Activated T-helper 17 cell treated with anti-CD3 and anti-CD28 coated beads, Interleukin-2, amount 50 U/mL, for 72 hours (primary cell): ENCODE data around the gene SMAD2. TPM values are rescaled to one million over a fixed set of nuclear protein-coding genes. Genes with fewer than 3 reads are reported as not detected.
A peak's percentile ranks its signal among the peaks of the same experiment; 100 is the strongest.

Experiments
- ATAC-seq: fragments of 150-1000 bp; cut with Tn5 transposase; replicated peaks from 2 replicates; pipeline ENCODE4 v1.10.0; 2021; ENCODE audit warnings: mild to moderate bottlenecking, moderate library complexity
- H3K27ac Mint-ChIP-seq: one replicate; pipeline ENCODE4 v1.8.0; 2022; ENCODE audit warnings: mixed read lengths
- H3K27me3 Mint-ChIP-seq: one replicate; pipeline ENCODE4 v1.8.0; 2022; ENCODE audit warnings: mixed read lengths
- H3K36me3 Mint-ChIP-seq: one replicate; pipeline ENCODE4 v1.8.0; 2022; ENCODE audit warnings: low read depth, mild to moderate bottlenecking, mixed read lengths
- H3K4me1 Mint-ChIP-seq: one replicate; pipeline ENCODE4 v1.8.0; 2022; ENCODE audit warnings: mixed read lengths
- H3K4me3 Mint-ChIP-seq: one replicate; pipeline ENCODE4 v1.8.0; 2022; ENCODE audit warnings: mild to moderate bottlenecking, mixed read lengths
- H3K9me3 Mint-ChIP-seq: one replicate; pipeline ENCODE4 v1.8.0; 2022; ENCODE audit warnings: mixed read lengths
- total RNA-seq, 2 donors: library from RNA; stranded (reverse); gene quantifications; one replicate each; pipeline ENCODE4 v1.2.3, GENCODE V29; 2022

SMAD2 gene
- total RNA-seq, 2 donors from 2014 or later: 97.2 to 170 TPM

GRCh38 chr18:47895565-47896250 is 34.8 kb downstream of the SMAD2 start:
- H3K27me3 Mint-ChIP-seq: no peaks in the 10 kb centered on the region
- peak overlapping the region; percentile 64 for H3K27ac Mint-ChIP-seq
- peaks cover 48% of the 10 kb centered on the region for H3K4me1 Mint-ChIP-seq
- ATAC-seq: peak; percentile 31
- H3K9me3 Mint-ChIP-seq: no peaks in the 10 kb centered on the region
- H3K4me3 Mint-ChIP-seq: no peak overlapping the region
- peaks cover 80% of the 10 kb centered on the region for H3K36me3 Mint-ChIP-seq

- Mint-ChIP-seq H3K27ac (peak overlapping the region; percentile 64), H3K4me3 (no peak overlapping the region), H3K9me3 (no peaks in the 10 kb centered on the region), H3K27me3 (no peaks in the 10 kb centered on the region), H3K36me3 (peaks cover 91% of the 10 kb centered on the region), H3K4me1 (peaks cover 33% of the 10 kb centered on the region)
- no peak for ATAC-seq
Observed at GRCh38 chr18:47893939-47894699, 36.3 kb downstream of the SMAD2 start.

GRCh38 chr18:47893047-47893446 is 37.4 kb downstream of the SMAD2 start:
- Mint-ChIP-seq H3K27me3 (no peaks in the 10 kb centered on the region), H3K4me1 (peaks cover 32% of the 10 kb centered on the region), H3K27ac (no peak overlapping the region), H3K9me3 (no peaks in the 10 kb centered on the region), H3K4me3 (no peak overlapping the region), H3K36me3 (peaks cover 94% of the 10 kb centered on the region)
- no peak for ATAC-seq

DNA sequence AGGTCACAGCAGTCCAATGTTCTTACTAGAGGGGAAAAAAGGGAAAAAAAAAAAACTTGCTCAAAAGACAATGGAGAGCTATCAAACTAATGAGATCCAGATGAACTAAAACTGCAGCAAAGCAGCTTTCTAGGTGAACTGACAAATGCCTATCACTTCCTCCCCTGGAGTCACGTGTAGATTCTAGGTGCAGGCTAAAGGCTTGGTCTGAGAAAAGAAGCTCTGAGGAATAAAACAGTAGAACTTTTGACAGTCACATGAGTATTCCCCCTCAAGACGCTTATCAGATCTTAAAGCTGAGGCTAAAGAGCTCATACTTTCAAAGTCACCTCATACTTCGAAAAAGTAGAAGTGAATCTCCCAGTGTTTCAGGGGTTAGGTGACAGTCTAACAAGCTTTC is 42.3 kb downstream of the SMAD2 start:
- Mint-ChIP-seq H3K4me1 (peaks cover 42% of the 10 kb centered on the region), H3K27me3 (no peaks in the 10 kb centered on the region), H3K9me3 (no peaks in the 10 kb centered on the region), H3K36me3 (peaks cover 94% of the 10 kb centered on the region), H3K27ac (no peak overlapping the region), H3K4me3 (no peak overlapping the region)
- no peak for ATAC-seq

DNA sequence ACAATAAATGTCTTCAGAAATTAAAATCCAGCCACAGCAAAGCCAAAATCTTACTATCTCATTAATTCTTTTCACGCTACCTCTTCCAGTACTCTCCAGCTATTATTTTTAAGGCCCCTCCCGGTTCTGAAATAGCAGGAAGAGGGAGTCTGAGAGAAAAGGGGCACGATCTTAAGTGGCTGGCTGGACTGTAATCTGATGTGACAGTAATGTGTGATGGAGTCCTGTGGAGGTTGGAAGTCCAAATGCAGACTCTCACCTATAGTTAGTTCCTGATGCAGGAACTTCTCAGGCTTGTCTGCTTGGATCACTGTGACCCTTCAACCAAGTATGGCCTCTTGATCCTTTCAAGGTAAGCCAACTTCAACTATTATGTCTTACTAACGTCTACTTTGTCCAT is 43.2 kb downstream of the SMAD2 start:
- Mint-ChIP-seq H3K4me3 (no peak overlapping the region), H3K27ac (no peak overlapping the region), H3K9me3 (no peaks in the 10 kb centered on the region), H3K4me1 (peaks cover 42% of the 10 kb centered on the region), H3K27me3 (no peaks in the 10 kb centered on the region), H3K36me3 (peaks cover 94% of the 10 kb centered on the region)
- no peak for ATAC-seq

- ATAC-seq: peak; percentile 93
Observed at GRCh38 chr18:47883771-47884413, 46.6 kb downstream of the SMAD2 start.

GRCh38 chr18:47882641-47883040 is 47.8 kb downstream of the SMAD2 start:
- H3K4me1 Mint-ChIP-seq: peaks cover 42% of the 10 kb centered on the region
- no peak overlapping the region for H3K4me3 Mint-ChIP-seq
- no peaks in the 10 kb centered on the region for H3K9me3 Mint-ChIP-seq
- no peak for ATAC-seq
- H3K27me3 Mint-ChIP-seq: no peaks in the 10 kb centered on the region
- H3K36me3 Mint-ChIP-seq: peaks cover 85% of the 10 kb centered on the region
- H3K27ac Mint-ChIP-seq: no peak overlapping the region

More at GRCh38 chr18:47883771-47884413, 46.6 kb downstream of the SMAD2 start:
- Mint-ChIP-seq H3K9me3 (no peaks in the 10 kb centered on the region), H3K27me3 (no peaks in the 10 kb centered on the region), H3K4me1 (peaks cover 45% of the 10 kb centered on the region), H3K27ac (peak overlapping the region; percentile 79), H3K4me3 (peak overlapping the region; percentile 4), H3K36me3 (peaks cover 89% of the 10 kb centered on the region)

DNA sequence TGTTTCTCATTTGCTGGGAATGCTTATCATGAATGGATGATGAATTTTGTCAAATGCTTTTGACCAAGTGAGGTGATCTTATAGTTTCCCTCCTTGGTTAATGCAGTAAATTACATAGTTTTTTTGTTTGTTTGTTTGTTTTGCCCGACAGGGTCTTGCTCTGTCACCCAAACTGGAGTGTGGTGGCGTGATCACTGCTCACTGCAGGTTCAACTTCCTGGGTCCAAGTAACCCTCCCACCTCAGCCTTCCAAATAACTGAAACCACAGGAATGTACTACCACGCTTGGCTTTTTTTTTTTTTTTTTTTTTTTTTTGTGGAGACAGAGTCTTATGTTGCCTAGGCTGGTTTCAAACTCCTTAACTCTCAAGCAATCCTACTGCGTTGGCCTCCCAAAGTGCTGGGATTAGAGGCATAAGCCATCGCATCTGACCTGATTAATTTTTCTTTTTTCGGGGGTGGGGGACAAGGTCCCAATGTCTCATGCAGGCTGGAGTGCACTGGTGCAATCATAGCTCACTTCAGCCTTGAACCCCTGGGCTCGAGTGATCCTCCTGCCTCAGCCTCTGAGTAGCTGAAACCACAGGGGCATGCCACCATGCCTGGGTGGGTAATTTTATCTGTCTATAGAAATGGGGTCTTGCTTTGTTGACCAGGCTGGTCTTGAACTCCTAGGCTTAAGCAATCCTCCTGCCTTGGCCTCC is 48.6 kb downstream of the SMAD2 start:
- H3K36me3 Mint-ChIP-seq: peaks cover 77% of the 10 kb centered on the region
- no peak overlapping the region for H3K4me3 Mint-ChIP-seq
- H3K27ac Mint-ChIP-seq: no peak overlapping the region
- H3K4me1 Mint-ChIP-seq: peaks cover 37% of the 10 kb centered on the region
- no peaks in the 10 kb centered on the region for H3K9me3 Mint-ChIP-seq
- no peak for ATAC-seq
- H3K27me3 Mint-ChIP-seq: no peaks in the 10 kb centered on the region

DNA sequence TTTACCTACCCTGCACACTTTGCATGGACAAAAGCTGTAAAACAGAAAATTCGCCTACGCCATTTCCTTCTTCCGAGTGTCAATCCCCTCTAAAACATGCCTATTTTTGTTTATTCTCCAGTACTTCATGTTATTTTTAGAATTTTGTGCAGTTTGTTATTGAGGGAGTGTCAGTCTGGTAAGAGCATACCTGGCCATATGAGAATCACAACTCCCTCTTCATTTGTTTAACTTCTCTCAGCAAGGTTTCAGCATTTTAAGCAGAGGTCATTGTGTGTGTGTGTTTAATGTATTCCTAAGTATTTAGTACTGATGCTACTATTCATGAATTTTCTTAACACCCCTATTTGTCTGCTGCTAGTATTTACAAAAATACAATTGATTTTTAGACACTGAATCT is 49.4 kb downstream of the SMAD2 start:
- H3K27ac Mint-ChIP-seq: peak overlapping the region; percentile 31

GRCh38 chr18:47877892-47878291 is 52.6 kb downstream of the SMAD2 start:
- Mint-ChIP-seq H3K4me3 (no peak overlapping the region), H3K27me3 (no peaks in the 10 kb centered on the region), H3K36me3 (peaks cover 62% of the 10 kb centered on the region), H3K9me3 (no peaks in the 10 kb centered on the region), H3K27ac (no peak overlapping the region), H3K4me1 (peaks cover 32% of the 10 kb centered on the region)
- no peak for ATAC-seq

More for the DNA sequence above, 49.4 kb downstream of the SMAD2 start:
- Mint-ChIP-seq H3K4me1 (peaks cover 37% of the 10 kb centered on the region), H3K36me3 (peaks cover 69% of the 10 kb centered on the region), H3K9me3 (no peaks in the 10 kb centered on the region), H3K27me3 (no peaks in the 10 kb centered on the region), H3K4me3 (no peak overlapping the region)
- ATAC-seq: no peak

DNA sequence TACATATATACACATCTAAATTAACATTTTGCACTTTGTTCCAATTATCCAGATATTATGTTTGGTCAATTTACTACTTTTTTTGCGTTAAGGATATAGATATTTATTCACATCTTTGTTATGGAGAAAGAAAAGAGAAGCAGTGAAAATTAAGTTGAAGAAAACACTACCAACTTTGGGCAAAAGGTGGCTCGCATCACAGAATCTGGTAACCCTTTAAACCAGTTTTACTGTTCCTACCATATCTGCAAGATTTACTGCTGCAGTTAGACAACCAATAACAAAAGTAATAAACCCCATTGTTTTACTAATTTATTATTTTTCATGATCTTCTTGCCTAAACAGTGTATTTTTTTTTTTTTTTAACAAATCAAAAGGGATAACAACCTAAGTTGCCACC is 53.6 kb downstream of the SMAD2 start:
- H3K36me3 Mint-ChIP-seq: peaks cover 52% of the 10 kb centered on the region
- H3K27me3 Mint-ChIP-seq: no peaks in the 10 kb centered on the region
- ATAC-seq: no peak
- peaks cover 32% of the 10 kb centered on the region for H3K4me1 Mint-ChIP-seq
- no peaks in the 10 kb centered on the region for H3K9me3 Mint-ChIP-seq
- H3K4me3 Mint-ChIP-seq: no peak overlapping the region
- H3K27ac Mint-ChIP-seq: no peak overlapping the region

GRCh38 chr18:47873625-47874024 is 56.8 kb downstream of the SMAD2 start:
- H3K36me3 Mint-ChIP-seq: peaks cover 50% of the 10 kb centered on the region
- H3K4me1 Mint-ChIP-seq: peaks cover 25% of the 10 kb centered on the region
- no peak for ATAC-seq
- peak overlapping the region; percentile 80 for H3K27ac Mint-ChIP-seq
- H3K9me3 Mint-ChIP-seq: no peaks in the 10 kb centered on the region
- H3K27me3 Mint-ChIP-seq: no peaks in the 10 kb centered on the region
- H3K4me3 Mint-ChIP-seq: no peak overlapping the region

DNA sequence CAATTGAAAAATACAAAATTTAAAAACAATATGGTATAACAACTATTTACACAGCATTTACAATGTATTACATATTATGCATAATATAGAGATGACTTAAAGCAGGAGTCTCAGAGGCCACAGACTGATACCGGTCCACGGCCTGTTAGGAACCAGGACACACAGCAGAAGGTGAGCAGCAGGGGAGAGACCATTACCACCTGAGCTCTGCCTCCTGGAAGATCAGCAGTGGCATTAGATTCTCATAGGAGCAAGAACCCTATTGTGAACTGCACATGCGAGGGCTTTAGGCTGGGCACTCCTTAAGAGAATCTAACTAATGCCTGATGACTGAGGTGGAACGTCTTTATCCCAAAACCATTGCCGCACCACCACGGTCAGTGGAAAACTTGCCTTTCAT is 58.0 kb downstream of the SMAD2 start:
- Mint-ChIP-seq H3K4me1 (peaks cover 23% of the 10 kb centered on the region), H3K36me3 (peaks cover 57% of the 10 kb centered on the region), H3K27ac (no peak overlapping the region), H3K4me3 (no peak overlapping the region), H3K27me3 (no peaks in the 10 kb centered on the region), H3K9me3 (no peaks in the 10 kb centered on the region)
- no peak for ATAC-seq

DNA sequence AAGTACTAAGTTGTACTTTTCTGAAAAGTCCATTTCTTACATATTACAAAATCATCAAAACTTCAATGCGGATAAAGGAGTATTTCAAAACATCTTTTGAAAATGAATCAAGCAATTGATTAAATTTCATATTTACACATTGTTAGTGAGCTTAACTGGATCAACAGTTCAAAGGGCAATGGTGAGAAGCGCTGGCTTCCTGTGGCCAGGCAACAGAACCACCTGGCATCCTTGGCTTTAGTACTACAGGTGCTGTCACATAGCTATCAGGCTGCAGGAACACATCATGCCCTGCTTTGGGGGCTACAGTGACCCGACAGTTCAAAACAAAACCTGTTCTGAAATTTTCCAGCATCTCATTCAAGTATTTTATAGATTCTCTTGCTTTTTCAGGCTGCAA is 59.2 kb downstream of the SMAD2 start:
- Mint-ChIP-seq H3K27ac (peak overlapping the region; percentile 28), H3K9me3 (no peaks in the 10 kb centered on the region), H3K4me3 (no peak overlapping the region), H3K27me3 (no peaks in the 10 kb centered on the region), H3K4me1 (peaks cover 14% of the 10 kb centered on the region), H3K36me3 (peaks cover 65% of the 10 kb centered on the region)
- no peak for ATAC-seq
